Cardiac fibroblast (primary cell): ENCODE results near the gene KRT75.

Experiments
- DNase-seq, 2 donors: peaks; one replicate each; pipeline versions ENCODE4 v3.0.0 to v3.0.0-alpha.2; 2010; ENCODE audit warnings: low read depth in 2 of 2
- H3K4me3 ChIP-seq, 2 donors: replicated peaks in 1 of 2; 1 replicate in 1 of 2; 2 replicates in 1 of 2; pipeline ENCODE4 v1.5.1; 2011; ENCODE audit warnings: low read depth in 2 of 2, low read length in 2 of 2, mild to moderate bottlenecking in 2 of 2, moderate library complexity in 1 of 2
- TF ChIP-seq, protein P1 (sequence below): IDR thresholded peaks from one replicate; pipeline ENCODE4 v1.5.1; 2011; ENCODE audit warnings: low read depth, mild to moderate bottlenecking, low read length, inconsistent platforms

KRT75 gene

DNA sequence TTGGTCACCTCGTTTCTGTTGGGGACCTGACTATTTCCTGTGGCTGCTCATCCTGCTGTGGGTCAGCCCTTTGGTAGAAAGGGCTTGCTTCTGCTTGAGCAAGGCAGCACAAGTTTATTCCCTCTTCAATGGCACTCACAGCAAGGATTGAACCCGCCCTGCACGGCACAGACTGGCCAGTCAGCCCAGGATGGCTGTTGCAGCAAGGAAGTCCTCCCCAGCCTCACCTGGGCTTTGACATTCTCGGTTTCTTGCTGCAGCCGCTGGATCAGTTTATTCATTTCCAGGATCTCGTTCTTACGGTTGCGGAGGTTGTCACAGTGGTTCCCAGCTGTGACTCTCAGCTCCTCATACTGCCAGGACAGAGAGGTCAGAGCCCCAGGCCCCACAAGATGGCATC is 37.5 kb downstream of the KRT75 start:
- TF ChIP-seq, protein P1, sequence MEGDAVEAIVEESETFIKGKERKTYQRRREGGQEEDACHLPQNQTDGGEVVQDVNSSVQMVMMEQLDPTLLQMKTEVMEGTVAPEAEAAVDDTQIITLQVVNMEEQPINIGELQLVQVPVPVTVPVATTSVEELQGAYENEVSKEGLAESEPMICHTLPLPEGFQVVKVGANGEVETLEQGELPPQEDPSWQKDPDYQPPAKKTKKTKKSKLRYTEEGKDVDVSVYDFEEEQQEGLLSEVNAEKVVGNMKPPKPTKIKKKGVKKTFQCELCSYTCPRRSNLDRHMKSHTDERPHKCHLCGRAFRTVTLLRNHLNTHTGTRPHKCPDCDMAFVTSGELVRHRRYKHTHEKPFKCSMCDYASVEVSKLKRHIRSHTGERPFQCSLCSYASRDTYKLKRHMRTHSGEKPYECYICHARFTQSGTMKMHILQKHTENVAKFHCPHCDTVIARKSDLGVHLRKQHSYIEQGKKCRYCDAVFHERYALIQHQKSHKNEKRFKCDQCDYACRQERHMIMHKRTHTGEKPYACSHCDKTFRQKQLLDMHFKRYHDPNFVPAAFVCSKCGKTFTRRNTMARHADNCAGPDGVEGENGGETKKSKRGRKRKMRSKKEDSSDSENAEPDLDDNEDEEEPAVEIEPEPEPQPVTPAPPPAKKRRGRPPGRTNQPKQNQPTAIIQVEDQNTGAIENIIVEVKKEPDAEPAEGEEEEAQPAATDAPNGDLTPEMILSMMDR, result no peak
- no peak overlapping the region for H3K4me3 ChIP-seq
- DNase-seq, result no peak

DNA sequence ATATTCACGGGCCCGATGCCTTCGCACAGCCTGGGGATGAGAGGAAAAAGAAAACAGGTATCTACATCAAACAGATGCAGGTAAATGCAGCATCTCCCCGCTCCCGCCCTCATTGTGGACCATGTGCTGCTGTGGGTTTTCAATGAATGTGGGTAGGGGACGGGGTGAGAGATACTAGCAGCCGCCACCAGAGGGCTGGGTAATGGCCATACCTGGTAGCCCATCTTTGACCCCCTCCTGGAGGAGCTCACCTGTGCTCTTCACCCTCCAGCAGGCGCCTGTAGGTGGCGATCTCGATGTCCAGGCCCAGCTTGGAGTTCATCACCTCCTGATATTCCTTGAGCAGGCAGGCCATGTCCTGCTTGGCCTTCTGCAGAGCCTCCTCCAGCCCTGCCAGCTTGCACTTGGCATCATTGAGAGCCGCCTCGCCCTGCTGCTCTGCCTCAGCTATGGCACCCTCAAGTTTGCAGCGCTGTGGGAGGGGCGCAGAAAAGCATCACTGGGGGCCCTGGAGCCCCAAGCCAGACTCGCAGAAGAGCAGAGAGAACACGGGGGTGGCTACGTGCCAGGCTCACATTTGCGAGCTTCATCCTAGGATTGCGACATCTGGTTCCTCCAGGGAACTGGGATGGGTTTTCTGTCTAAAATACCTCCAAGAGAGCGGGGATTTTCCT is 38.3 kb downstream of the KRT75 start:
- TF ChIP-seq, protein P1, result peak; percentile 35
- DNase-seq, result peak; percentile 60 to 65
- no peak overlapping the region for H3K4me3 ChIP-seq

DNA sequence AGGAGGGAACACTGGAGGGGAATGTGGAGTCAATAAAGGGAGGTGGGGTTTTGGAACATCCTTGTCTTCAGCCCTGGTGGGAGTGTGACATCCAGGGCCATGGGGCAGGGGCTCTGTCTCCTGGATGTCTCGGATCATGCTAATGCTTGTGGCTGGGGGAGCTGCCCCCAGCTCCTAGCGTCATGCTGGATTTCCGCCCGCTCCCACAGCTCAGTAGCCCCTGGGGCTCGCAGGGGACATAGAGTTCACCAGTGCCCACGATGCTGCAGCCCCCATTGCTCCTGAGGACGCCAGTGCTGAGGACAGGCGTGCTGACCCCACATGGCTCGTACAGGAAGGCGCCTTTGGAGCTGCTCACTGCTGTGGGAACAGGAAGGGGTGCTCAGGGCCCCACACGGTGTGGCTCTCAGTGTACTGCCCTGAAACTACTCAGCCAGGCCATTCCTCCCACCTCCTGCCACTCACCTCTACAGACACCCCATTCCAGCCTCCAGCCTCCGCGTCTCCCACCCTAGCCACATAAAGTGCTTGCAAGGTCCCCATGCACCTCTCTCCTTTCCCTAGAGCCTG is 39.2 kb downstream of the KRT75 start:
- TF ChIP-seq, protein P1, result no peak
- DNase-seq, result no peak
- no peak overlapping the region for H3K4me3 ChIP-seq

DNA sequence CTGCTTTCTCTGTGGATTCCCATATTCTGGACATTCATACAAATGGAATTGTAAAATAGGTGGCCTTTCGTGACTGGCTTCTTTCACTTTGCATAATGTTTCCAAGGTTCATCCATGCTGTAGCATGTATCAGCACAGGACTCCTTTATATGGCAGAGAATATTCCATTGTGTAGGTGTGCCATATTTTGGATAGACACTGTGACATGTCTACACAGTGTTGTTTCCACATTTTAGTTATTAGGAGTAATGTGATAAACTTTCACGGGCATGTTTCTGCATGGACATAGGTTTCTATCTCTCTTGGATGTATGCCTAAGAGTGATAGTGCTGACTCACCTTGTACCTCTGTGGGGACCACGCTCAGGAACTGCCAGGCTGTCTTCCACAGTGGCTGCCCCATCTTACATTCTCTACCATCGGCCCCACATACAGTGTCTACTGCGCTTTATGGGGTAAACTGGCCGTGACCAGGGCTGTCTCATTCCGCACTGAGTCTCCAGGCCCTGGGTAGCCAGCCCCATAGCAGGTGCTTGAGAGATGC is 41.6 kb downstream of the KRT75 start:
- no peak overlapping the region for H3K4me3 ChIP-seq
- no peak for DNase-seq
- TF ChIP-seq, protein P1, result no peak

DNA sequence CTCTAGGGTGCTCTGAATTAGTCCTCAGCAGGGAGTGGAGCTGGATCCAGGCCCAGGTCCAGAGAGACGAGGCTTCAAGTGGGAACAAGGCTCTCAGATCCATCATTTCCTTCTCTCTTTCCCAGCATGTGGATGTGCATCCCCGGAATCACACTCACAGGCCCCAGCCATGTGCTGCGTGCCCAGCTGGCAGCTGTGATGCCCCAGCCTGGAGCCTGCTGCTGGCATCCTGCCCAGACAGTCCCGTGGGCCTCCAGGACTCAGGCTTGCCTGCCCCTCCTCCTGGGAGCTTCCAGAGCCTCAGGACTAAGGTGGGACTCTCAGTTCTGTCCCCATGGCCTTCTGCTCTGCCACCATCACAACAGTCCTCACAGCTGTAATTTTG is 42.6 kb downstream of the KRT75 start:
- no peak overlapping the region for H3K4me3 ChIP-seq
- TF ChIP-seq, protein P1, result no peak
- peak; percentile 16 to 51 for DNase-seq

DNA sequence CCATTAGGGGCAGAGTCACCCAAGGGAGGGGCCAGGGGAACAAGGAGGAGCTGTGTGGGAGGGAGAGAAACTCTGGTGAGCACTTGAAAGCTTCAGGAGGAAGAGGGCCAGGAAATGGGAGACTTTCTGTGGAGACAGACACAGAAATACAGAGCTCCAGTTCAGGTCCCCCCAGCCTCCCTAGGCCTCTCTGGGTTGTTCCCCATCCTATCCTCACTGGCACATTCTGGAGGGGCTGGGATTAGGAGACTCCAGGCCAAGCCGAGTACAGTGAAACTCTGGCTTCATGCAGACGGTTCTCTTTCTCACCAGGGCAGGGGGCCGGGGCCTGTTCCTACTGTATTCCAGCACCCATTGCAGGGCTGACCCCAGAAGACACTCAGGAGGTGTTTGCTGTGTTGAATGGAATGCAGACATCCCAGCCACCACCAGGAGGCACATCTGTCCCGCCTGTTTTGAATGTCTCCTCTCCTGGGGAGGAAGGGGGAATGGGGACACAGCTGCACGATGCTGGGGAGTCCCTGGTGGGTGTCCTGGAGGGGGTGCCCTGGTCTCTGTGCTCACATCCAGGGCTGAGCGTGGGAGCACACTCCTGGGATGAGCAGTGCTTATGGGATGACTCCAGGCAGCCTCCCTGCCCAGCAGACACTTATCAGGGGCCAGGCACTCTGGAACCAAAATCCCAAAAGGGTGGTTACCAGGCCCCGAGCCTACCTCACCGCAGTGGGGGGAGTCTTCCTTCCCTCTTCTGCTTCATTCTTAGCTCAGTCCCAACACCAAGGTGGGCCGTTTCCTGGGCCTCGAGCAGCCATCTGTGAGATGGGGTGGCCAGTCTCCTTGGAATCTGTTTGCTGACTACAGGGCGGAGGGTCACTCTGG is 43.2 kb downstream of the KRT75 start:
- no peak overlapping the region for H3K4me3 ChIP-seq
- TF ChIP-seq, protein P1, result peak; percentile 90
- DNase-seq, result peak; percentile 36 to 66
